ENCODE data around the gene CFAP46.
"Not testable (repeated sequence)": the region's sequence is repeated elsewhere in the genome, so short reads cannot be mapped to it uniquely, and the experiment has no call there.

CFAP46 gene

DNA sequence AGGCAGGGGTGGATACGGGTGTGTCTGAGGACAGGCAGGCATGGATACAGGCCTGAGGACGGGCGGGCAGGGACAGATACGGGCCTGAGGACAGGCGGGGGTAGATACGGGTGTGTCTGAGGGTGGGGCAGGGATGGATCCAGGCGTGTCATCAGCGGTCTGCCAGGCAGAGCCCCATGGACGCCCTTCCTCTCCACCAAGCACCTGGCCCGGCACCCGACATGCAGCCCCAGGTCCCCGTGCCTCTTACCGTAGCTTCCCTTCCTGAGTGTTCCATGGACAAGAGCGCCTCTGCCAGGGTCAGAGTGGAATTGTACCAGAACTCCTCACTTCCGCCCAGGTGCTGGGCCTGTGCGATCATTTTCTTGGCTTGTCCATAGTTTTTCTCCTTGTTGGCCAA is 81.8 kb downstream of the CFAP46 start:
- DNase-seq: no peak

DNA sequence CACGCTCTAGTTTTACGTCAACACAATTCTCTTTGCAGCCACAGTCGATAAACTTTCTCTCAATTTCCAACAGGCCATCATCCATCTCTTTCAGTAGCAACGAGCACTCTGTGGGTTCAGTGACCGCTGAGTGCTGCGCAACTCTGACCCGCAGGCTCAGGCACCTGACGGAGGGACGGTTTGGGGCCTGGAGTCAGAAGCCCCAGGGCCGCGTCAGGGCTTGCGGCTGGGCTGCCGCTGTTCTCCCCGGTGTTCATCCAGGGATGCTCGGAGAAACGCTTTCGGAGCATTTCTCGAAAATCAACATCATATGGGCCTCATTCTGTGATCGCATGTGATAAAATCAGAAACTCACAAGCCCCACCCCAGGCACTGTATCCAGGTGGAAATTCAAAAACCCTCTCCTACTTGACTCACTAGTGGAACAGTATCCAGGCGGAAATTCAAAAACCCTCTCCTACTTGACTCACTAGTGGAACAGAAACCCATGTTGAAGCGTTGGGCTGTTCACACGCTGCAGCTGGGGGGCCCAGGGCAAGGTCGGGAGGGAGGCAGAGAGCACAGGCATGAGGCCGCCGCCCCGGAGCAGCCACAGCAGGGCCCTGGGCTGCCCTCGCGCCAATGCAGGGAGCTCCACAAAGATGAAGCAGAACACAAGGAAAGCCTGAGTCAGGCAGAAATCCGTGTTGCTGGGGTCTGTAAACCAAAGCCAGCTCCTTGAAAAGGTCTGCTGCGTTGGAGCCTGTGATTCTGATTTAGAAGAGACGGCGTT is 83.1 kb downstream of the CFAP46 start:
- DNase-seq: no peak

DNA sequence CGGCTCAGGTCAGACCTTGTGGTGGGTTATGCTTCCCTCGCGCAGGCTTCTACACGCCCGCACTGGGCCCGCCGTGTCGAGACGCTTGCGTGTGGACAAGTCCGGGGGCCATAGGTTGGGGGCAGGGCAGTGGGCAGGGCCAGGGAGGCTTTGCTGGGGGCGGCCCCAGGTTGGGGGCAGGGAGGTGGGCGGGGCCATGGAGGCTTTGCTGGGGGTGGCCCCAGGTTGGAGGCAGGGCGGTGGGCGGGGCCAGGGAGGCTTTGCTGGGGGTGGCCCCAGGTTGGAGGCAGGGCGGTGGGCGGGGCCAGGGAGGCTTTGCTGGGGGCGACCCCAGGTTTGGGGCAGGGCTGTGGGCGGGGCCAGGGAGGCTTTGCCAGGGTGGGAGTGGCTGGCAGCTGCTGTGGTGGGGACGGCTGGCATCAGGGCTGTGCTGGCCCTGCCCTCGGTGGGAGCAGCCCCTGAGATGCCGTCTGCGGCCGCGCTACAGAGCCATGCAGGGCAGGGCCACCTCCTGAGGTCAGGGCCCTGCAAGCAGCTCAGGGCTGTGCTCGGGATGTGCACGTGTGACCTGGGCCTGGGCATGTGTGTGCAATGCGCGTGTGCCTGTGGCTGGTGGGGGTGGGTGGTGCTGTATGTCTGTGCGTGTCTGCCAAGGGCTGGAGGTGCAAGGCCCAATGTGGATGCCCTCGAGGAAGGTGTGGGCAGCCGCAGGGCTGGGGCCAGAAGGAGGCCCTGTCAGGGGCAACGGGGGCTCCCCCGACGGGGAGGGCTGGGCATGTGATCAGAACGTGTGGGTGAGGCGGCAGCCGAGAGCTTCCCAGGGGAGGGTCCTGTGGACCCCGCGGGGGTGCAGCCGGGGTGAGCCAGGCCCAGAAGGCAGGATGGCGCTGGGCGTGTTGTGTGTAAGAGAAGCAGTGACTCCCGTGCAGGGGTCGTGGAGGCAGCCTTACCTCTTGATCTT is 84.0 kb downstream of the CFAP46 start:
- no peak for DNase-seq

DNA sequence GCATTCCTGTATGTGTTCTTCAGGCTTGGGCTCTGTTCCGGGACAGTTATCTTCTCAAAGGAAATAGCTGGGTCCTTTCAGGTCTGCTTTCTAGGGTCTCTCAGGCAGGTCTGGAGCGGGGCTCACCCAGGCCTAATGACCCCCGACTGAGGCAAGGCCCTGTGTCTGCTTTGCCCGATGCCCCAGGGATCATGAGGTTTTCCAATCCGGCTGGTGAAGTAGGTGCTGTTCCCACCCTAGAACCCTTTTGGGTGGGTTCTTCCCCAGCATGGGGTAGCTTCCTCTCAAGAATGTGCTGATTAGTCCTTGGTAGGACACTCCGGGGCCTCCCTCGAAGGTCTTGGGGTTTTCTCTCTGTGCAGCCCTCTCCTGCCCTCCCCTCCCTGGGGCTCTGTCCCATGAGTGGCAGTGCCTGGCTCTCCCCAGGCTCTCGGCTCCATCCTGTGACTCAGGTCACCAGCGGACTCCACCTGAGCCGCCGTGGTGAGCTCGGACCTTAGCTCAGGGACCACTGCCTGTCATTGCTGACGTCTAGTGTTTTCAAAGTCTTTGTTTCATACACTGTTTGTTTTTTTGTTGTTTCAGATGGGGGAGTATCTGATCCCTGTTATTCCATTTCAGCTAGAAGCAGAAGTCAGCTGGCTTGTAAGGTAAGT is 85.4 kb downstream of the CFAP46 start:
- DNase-seq: no peak

DNA sequence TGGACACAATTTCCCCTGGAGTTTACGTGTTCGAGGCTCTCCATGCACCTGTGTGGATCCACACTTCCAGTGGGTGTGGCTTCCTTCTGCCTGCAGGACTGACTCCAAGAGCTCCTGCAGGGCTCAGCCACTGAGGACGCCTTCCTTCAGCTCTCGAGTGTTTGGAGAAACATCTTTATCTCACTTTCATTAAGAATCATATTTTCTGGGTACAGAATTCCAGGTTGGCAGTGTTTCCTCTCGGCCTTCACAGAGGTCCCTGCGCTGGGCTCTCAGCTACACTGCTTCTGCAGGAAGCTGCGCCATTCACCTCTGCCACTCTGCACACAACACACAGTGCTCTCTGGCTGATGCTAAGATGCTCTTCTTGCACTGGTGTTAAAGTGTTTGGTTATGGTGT is 86.5 kb downstream of the CFAP46 start:
- DNase-seq: no peak

DNA sequence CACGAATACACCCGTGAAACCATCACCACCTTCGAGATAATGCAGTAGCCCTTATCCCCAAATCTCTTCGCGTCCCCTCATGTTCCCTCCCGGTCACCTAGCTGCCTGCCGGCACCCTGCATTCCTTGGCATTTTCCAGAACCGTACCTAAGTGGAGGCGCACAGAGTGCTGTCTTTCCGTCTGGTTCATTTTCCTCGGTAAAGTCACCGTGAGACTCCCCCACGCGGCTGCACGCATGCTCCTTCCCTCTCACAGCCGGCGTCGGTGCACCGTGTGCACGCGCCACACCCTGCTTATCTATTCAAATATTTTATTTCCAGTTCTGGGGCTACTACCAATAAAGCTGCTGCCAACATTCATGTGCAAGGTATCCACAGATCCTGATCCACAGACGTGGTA is 90.9 kb downstream of the CFAP46 start:
- no peak for DNase-seq

DNA sequence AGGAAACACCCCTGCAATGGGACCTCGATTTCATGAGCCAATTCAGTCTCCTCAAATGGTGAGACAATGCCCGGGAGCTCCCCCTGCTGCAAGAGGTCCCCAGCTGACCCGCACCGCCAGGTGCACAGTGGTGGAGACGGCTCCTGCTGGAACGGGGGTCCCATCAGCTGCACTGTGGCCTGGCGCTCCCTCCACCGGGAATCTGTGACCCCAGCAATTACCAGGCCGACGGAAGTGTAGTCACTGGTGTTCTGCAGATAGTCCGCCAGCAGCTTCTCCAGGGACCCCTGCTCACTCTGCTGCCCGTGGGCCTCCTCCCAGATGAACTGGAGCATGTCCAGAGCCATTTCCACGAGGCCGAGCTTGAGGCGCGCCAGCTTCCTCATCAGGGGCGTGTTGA is 91.5 kb downstream of the CFAP46 start:
- DNase-seq: no peak

DNA sequence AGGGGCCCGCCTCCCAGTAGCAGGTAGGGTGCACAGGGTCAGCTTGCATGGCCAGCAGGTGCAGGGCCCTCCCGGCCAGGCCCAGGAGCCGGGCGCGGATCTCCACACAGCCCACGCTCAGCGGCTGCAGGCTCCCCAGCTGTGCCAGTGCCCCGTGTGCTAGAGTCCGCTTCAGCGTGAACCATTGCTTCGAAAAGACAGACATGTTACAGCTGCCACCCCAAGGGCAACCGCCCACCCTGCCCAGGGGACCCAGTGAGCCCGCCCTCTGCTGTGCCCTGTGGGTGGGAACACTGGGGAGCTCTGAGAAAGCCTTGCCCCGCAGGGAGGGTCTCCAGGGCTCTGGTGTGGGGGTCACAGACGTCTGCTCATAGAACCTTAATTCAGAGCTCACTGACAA is 92.1 kb downstream of the CFAP46 start:
- no peak for DNase-seq

DNA sequence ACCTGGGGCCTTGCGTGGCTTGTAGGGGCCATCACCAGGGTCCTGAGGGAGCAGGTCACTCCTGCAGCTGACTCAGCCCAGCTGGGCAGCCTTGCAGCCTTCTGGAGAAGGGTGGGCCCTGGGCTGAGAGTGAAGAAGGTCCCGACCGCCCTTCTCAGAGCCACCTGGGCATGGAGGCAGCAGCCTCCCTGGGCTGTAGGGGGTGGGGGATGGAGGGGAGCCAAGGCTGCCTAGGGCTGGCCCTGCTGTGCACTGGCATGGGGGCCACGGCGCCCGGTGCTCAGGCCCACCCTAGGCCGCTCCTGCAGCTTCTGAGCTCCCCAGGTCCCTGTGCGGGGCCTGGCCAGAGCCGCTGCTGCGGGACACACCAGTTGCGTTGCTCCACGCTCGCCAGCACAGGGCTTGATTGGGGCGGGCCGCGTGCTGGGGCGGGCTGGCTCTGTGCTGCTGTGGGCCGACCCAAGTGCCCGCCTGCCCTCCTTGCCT is 92.8 kb downstream of the CFAP46 start:
- no peak for DNase-seq

DNA sequence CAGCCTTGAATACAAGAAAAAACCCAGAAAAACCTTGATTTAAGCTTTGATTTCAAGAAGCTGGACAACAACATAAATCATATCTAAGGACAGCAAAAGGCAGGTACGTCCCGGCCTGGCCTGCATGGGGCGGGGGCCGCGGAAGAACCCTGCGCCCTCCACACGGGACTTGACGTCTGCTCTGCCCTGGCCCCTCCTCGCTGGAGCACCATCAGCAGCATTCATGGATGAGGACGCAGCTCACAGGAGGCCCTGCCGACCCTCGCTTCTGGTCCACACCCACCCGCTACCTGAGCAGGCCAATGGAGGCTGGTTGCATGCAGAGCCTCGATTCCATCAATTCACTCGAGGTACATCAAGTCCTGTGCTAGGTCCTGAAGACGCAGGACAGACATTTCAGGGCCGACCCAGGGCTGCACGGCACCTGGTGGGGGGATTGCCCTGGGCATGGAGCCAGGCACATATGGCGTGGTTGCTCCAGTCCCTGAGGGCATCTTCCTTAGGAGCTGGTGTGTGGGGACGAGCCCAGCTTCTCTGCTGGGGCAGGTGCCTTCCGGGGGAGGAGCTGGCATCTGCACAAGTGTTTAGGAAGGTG is 93.3 kb downstream of the CFAP46 start:
- no peak for DNase-seq

DNA sequence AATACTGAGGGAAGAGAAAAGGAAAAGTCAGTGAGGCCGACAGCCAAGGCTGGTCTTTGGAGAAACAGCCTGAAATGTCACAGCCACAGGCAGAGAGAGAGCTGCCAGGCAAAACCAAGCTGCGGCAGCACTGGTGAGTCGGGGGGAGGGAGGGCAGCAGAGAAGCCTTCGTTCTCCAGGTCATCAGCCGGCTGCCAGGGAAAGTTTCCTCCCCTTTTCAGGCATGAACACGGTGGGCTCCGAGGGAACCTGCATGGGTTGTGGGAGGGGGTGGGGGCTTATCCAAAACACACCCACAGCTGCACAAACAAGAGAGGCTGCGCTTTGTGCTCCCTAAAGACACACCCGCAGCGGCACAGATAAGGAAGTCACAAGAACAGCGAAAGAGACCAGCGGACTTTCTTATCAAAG is 94.1 kb downstream of the CFAP46 start:
- DNase-seq: no peak

DNA sequence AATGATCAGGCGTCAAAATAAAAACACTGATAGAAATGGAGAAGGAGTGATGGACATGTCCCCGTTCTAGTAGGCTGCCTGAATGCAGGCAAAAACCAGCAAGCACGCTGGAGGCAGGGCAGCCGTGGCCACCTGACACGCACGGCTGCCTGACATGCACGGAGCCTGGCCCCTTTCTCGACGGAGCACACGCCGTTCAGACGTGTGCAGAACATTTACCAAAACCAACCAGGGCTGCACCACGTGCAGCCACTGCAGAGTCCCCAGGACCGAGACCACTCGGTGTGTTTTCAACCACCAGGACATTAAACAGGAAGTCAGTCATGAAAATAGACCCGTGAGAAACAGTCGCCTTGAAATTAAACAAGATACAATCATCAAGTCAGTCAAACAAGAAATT is 94.5 kb downstream of the CFAP46 start:
- DNase-seq: no peak

DNA sequence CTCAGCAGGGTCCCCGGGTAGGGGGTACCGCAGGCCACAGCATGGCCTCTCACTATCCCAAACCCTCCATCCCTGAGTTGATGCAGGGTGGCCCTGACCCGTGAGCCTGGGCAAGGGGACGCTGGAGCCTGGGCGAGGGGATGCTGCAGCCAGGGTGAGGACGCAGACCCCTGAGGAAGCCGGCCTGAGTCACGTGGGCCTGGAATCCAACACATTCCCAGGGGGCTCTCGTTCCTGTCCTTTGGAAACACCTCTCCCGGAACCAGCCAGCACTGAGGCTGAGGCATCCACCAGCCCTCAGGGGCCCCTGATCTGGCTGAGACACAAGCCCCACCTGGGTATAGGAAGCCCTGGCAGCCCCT is 95.0 kb downstream of the CFAP46 start:
- no peak for DNase-seq

DNA sequence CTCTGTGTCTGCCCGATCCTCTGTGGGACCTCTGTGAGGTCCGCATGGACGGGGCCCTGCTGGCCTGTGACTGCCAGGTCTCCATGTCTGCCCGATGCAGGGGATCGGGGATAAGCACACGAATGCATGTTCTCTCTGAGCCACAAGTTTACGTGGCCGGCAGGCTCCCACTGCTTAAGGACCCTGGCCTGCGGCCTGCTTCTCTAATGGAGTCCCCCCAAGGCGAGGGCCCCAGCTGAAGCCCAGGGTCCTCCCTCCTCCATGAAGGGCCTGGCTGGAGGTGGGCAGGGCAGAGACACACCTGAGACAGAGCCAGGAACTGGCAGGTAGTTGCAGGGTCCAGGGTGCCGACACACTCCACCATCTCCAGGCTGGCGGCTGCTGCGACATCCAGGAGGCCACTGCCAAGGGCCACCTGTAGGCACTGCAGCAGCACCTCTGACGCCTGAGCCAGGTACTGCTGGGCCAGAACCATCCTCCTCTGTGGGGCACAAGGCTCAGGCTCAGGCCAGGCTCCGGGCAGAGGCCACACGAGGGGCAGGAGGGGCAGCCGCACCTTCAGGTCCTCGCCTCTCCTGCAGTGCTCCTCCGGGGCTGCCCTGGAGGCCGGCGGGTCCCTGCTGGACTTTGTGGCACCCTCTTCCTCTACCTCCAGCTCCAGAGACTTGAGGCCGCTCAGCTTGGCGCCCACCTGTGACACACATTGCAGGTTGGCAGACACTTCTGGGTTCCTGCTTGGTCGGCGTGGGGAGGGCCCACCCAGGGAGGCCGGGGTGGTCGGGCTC is 95.5 kb downstream of the CFAP46 start:
- DNase-seq: no peak

DNA sequence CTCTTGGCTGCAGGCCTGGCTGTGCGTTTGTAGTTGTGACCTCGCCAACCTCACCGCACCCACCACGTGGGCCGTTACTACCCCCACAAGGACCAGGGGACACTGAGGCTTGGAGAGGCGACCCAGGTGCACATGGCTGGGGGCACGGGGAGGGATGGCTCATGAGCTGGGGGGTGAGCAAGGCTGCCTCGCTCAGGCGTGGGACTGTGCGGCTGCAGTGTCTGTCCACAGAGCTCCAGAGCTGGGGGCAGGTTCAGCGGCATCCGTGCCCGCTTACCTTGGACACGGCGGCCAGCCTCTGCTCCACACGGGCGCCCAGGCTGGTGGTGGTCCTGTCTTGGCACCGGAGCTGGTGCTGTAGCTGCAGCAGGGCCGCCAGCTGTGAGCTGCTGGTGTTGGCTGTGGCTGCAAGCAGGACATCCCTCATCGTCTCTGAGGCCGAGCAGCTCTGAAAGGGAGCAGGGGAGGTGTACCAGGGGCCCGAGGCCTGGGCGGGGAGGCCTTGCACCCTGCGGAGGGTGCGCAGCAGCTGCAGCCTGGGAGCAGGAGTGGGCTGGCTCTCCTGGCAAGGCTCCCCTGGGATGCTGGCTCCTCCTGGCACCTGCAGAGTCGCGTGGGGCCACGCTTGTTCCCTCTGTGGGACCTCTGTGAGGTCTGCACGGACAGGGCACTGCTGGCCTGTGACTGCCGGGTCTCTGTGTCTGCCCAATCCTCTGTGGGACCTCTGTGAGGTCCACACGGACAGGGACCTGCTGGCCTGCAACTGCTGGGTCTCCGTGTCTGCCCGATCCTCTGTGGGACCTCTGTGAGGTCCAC is 96.4 kb downstream of the CFAP46 start:
- DNase-seq: no peak

DNA sequence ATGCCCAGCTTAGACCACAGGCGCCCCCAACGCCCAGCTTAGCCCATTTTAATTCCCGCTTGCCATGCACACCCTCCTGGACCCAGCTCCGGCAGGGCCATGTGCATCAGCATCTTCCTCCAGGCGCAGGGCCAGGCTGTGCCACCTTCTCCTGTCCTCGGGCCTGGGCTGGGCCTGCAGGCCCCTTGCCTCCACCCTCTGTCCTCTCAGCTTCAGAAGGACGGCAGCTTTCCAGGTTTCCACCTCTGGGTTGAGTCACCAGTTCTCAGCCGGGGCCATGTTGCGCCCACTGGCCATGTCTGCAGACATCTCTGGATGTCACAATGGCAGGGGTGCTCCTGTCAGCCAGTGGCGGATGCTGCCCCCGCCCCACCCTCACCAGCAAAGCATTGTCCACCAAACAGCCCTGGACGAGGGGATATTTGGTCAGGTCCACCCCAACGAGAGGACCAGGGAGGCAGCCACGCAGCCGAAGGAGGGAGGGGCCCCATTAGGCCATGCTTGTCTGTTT is 97.3 kb downstream of the CFAP46 start:
- no peak for DNase-seq

DNA sequence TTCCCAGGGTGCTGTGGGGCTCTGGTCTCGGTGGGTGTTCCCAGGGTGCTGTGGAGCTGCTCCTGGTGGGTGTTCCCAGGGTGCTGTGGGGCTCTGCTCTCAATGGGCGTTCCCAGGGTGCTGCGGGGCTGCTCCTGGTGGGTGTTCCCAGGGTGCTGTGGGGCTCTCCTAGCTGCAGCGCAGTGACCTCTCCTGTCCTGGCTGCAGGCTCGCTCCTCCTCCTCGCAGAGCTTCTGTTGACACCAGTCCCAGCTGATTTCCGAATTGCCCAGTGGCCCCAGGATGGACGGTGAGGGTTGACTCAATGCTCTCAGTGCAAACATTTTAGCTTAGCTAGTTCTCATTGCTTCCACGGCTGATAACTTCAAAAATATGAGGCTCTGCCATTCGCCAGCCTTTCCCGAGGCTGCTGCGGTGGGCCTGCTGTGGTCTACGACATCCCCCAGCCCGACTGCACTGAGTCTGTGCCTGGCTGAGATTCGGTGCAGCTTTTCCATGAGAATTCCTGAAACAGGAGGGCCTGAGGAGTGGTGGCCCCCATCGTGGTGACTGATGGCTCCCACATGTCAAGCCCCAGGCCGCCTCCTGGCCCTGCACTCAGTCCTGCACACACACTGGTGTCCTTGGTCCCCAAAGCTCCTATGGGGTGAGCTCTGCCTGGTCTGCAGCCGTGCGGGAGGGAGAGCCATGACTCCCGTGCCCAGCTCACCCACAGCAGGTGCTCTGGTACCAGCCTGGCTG is 98.1 kb downstream of the CFAP46 start:
- DNase-seq: no peak

DNA sequence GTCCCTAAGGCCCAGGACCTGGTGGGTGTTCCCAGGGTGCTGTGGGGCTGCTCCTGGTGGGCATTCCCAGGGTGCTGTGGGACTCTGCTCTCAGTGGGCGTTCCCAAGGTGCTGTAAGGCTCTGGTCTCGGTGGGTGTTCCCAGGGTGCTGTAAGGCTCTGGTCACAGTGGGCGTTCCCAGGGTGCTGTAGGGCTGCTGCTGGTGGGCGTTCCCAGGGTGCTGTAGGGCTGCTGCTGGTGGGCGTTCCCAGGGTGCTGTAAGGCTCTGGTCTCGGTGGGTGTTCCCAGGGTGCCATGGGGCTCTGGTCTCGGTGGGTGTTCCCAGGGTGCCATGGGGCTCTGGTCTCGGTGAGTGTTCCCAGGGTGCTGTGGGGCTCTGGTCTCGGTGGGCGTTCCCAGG is 99.1 kb downstream of the CFAP46 start:
- DNase-seq: not testable (repeated sequence)

DNA sequence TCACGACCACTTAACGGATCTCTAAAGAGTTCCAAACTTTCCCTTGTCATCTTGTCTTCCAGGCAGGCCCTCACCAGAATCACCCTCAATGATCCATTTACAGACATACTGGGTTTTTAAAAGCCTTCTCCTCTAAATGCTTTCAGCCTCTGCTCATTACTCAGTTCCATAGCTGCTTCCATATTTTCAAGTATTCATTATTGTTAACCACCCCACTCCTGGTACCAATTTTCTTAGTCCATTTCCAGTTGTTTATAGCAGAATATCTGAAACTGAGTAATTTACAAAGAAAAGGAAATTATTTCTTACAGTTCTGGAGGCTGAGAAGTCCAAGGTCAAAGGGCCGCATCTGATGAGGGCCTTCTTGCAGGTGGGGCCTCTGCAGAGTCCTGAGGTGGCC is 100.0 kb downstream of the CFAP46 start:
- DNase-seq: no peak

DNA sequence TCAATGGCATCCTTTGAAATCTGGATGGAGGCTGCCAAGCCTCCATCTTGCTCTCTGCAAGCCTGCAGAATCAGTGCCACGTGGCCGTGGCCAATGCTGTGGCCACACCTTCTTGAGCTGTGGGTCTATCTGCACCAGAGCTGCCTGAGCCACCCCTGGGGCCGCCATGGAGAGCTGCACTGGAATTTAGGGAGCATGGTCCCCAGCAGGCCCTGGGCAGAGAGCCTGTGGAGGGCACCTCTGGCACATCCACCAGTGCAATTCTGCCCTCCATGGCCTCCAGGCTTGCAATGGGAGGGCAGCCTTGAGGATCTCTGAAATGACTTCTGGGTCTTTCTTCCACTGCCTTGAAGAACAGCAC is 100.8 kb downstream of the CFAP46 start:
- no peak for DNase-seq

Data from NCI-H187 (cell line).